ENCODE measurements around the gene C17orf113. TPM values are rescaled to one million over a fixed set of nuclear protein-coding genes. Genes with fewer than 3 reads are reported as not detected.

C17orf113 gene
- total and polyA plus RNA-seq, 2 of the 4 experiments (the other 2 are of a cell fraction): under 0.01 to 0.03 TPM

- H2BK15ac ChIP-seq (ENCODE audit: low read depth, low read length): no peak overlapping the region
- no peak overlapping the region for H2BK120ac ChIP-seq (ENCODE audit: low read depth, low read length)
- H3K27me3 ChIP-seq (ENCODE audit: control insufficient read depth, insufficient read depth, low read length): no peaks in the 10 kb centered on the region
- no peak for ATAC-seq (ENCODE audit: low read depth)
- H2BK20ac ChIP-seq (ENCODE audit: low read depth, low read length): no peak overlapping the region
- H3K18ac ChIP-seq (ENCODE audit: low read depth, low read length): no peak overlapping the region
- no peak overlapping the region for H3K56ac ChIP-seq (ENCODE audit: extremely low read depth, insufficient read depth, low read length)
- H3K14ac ChIP-seq (replicated peaks; ENCODE audit: low read depth, low read length): no peak overlapping the region
- peaks cover 8% of the 10 kb centered on the region for H3K9me1 ChIP-seq (ENCODE audit: insufficient read depth, low read length)
- no peak overlapping the region for H3K4me3 ChIP-seq (ENCODE audit: insufficient read depth, low read depth, low read length)
- H3K9ac ChIP-seq (ENCODE audit: low read depth, low read length): no peak overlapping the region
- H2AK5ac ChIP-seq (ENCODE audit: low read depth, low read length): peak overlapping the region; percentile 74; the same call in 1 of the 2 replicates
- H3K23ac ChIP-seq (ENCODE audit: low read depth, low read length): peak overlapping the region; percentile 13; the same call in 1 of the 2 replicates
- peaks cover 3% of the 10 kb centered on the region; the same call in 1 of the 2 replicates for H3K4me1 ChIP-seq (ENCODE audit: control insufficient read depth, insufficient read depth, low read length)
- dilution Hi-C loops (cut with HindIII; ENCODE audit: low sequenced_read_pairs, unreplicated experiment) (no loop called here), intact Hi-C loops (cut with micrococcal nuclease) (no loop called here), in situ Hi-C loops (cut with MboI; ENCODE audit: low sequenced_read_pairs) (no loop called here)
- no peak overlapping the region for H2AFZ ChIP-seq (replicated peaks; ENCODE audit: low read length, poor library complexity)
- TF ChIP-seq, protein P1, sequence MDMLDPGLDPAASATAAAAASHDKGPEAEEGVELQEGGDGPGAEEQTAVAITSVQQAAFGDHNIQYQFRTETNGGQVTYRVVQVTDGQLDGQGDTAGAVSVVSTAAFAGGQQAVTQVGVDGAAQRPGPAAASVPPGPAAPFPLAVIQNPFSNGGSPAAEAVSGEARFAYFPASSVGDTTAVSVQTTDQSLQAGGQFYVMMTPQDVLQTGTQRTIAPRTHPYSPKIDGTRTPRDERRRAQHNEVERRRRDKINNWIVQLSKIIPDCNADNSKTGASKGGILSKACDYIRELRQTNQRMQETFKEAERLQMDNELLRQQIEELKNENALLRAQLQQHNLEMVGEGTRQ (IDR thresholded peaks at IDR 0.05; ENCODE audit: low read depth, low read length): no peak
- TF ChIP-seq FOS (IDR thresholded peaks at IDR 0.05; ENCODE audit: low read depth, low read length) (no peak), CEBPB (IDR thresholded peaks at IDR 0.05; ENCODE audit: low read depth, low read length) (no peak)
- H3K4ac ChIP-seq (ENCODE audit: low read depth, low read length): no peak overlapping the region; the same call in 1 of the 2 replicates
- DNase-seq: no peak
- ChIA-PET POLR2A (ENCODE audit: unreplicated experiment) (interaction anchor here (0.5 to 0.6 kb wide), 3 partner anchors 124 to 206 kb away, joined by 4 to 5 read pairs (median 4); partner anchors contain the start of gene FKBP10), CTCF (no interaction called here)
- no peaks in the 10 kb centered on the region for H3K9me3 ChIP-seq (ENCODE audit: control insufficient read depth, insufficient read depth, low read length)
- H4K20me1 ChIP-seq (ENCODE audit: insufficient read depth, low read length): peaks cover 12% of the 10 kb centered on the region
- H4K91ac ChIP-seq (ENCODE audit: insufficient read depth, low read depth, low read length): no peak overlapping the region
- H3K4me2 ChIP-seq (ENCODE audit: low read depth, low read length): peak overlapping the region; percentile 96; the same call in 1 of the 2 replicates
- H4K5ac ChIP-seq (ENCODE audit: low read depth, low read length): peak overlapping the region; percentile 28; the same call in 1 of the 2 replicates
- WGBS, 2 experiments (ENCODE audit: extremely low coverage in 2 of 2, insufficient read length in 1 of 2): no CpG with 5 or more reads among the region's 3 CpGs
- H3K27ac ChIP-seq (ENCODE audit: insufficient read depth, low read length): no peak overlapping the region
- H3K79me1 ChIP-seq (ENCODE audit: low read depth in 1 of 2, low read length in 2 of 2): peaks cover 12 to 49% of the 10 kb centered on the region in 2 experiments
- H2AK9ac ChIP-seq (replicated peaks; ENCODE audit: low read depth, low read length, poor library complexity): no peak overlapping the region
- BruUV-seq (replicated peaks): no TSS peak
- peak overlapping the region; percentile 96 to 100; a peak in 3 of 4 replicates for H4K8ac ChIP-seq (ENCODE audit: low read depth in 2 of 2, low read length in 2 of 2)
- H3K36me3 ChIP-seq (ENCODE audit: control insufficient read depth, insufficient read depth, low read length): peaks cover 8% of the 10 kb centered on the region
- no peak overlapping the region for H2BK5ac ChIP-seq (ENCODE audit: low read depth, low read length, poor library complexity, severe bottlenecking)
Measured at GRCh38 chr17:42018339-42018738, 32.1 kb downstream of the C17orf113 start.

All from IMR-90 (cell line).